Neural cell (in vitro differentiated cells): Measurements from ENCODE around the gene LTB4R2. TPM values are rescaled to one million over a fixed set of nuclear protein-coding genes. Genes with fewer than 3 reads are reported as not detected.

Source experiments
- H2AFZ ChIP-seq: fragments of 200-600, 300-800 bp; sonication (generic), shearing (Covaris generic); 2 replicates; pipeline ENCODE4 v1.6.0; 2014; ENCODE audit warnings: low read depth, mild to moderate bottlenecking, antibody characterized with exemption, low read length, moderate library complexity
- H3F3A ChIP-seq: fragments of 200-600 bp; shearing (Covaris generic); 2 replicates; pipeline ENCODE4 v1.6.1; 2016; ENCODE audit warnings: mild to moderate bottlenecking, moderate library complexity, mixed read lengths, antibody characterized with exemption, low read length; ENCODE audit not compliant: insufficient read depth, poor library complexity, severe bottlenecking
- H3K27ac ChIP-seq: fragments of 200-600, 300-800 bp; sonication (generic), shearing (Covaris generic); 2 replicates; pipeline ENCODE4 v1.5.1; 2014; ENCODE audit warnings: mild to moderate bottlenecking, low read length, moderate library complexity
- H3K27me3 ChIP-seq: fragments of 300-800, 200-600 bp; sonication (generic), shearing (Covaris generic); 2 replicates; pipeline ENCODE4 v1.6.0; 2014; ENCODE audit warnings: mild to moderate bottlenecking, low read depth, low read length, moderate library complexity; ENCODE audit not compliant: insufficient read depth
- H3K36me3 ChIP-seq: fragments of 300-800, 200-600 bp; sonication (generic), shearing (Covaris generic); 2 replicates; pipeline ENCODE4 v1.5.1; 2014; ENCODE audit warnings: mild to moderate bottlenecking, antibody characterized with exemption, low read length, moderate library complexity; ENCODE audit not compliant: insufficient read depth
- H3K4me2 ChIP-seq: fragments of 300-800, 200-600 bp; sonication (generic), shearing (Covaris generic); 2 replicates; pipeline ENCODE4 v1.6.0; 2014; ENCODE audit warnings: mild to moderate bottlenecking, low read length
- H3K4me3 ChIP-seq: fragments of 300-800, 200-600 bp; sonication (generic), shearing (Covaris generic); 2 replicates; pipeline ENCODE4 v1.5.1; 2014; ENCODE audit warnings: mild to moderate bottlenecking, low read length, moderate library complexity
- H3K79me2 ChIP-seq: fragments of 200-600 bp; shearing (Covaris generic); replicated peaks from 2 replicates; pipeline ENCODE4 v1.6.0; 2014; ENCODE audit warnings: mild to moderate bottlenecking, low read length, moderate library complexity; ENCODE audit not compliant: insufficient read depth
- H3K9ac ChIP-seq: fragments of 300-800, 200-600 bp; sonication (generic), shearing (Covaris generic); 2 replicates; pipeline ENCODE4 v1.6.1; 2016; ENCODE audit warnings: mild to moderate bottlenecking, low read length, mixed read lengths
- H3K9me2 ChIP-seq: fragments of 200-600 bp; shearing (Covaris generic); 2 replicates; pipeline ENCODE4 v1.6.1; 2016; ENCODE audit warnings: mild to moderate bottlenecking, low read length, mixed read lengths; ENCODE audit not compliant: insufficient read depth
- H3K9me3 ChIP-seq: fragments of 200-600, 300-800 bp; sonication (generic), shearing (Covaris generic); 2 replicates; pipeline ENCODE4 v1.6.1; 2016; ENCODE audit warnings: mild to moderate bottlenecking, mixed run types, low read length, moderate library complexity, mixed read lengths
- H4K20me1 ChIP-seq: fragments of 200-600 bp; shearing (Covaris generic); 2 replicates; pipeline ENCODE4 v1.6.1; 2016; ENCODE audit warnings: mild to moderate bottlenecking, mixed run types; ENCODE audit not compliant: insufficient read depth
- CTCF ChIP-seq: fragments of 450-650 bp; IDR thresholded peaks from 2 replicates; pipeline ENCODE4 v1.5.1; 2014; ENCODE audit warnings: antibody characterized with exemption, mild to moderate bottlenecking, moderate library complexity; ENCODE audit not compliant: poor library complexity, severe bottlenecking
- EP300 ChIP-seq: fragments of 450-650 bp; conservative IDR thresholded peaks from 2 replicates; pipeline ENCODE4 v1.6.1; 2014; ENCODE audit warnings: antibody characterized with exemption, mild to moderate bottlenecking, moderate library complexity; ENCODE audit not compliant: poor library complexity, severe bottlenecking
- EZH2 ChIP-seq: fragments of 200-600, 300-800 bp; shearing (Covaris generic), sonication (generic); IDR thresholded peaks from 2 replicates; pipeline ENCODE4 v1.6.1; 2014; ENCODE audit warnings: antibody characterized with exemption, low read length, borderline replicate concordance, mild to moderate bottlenecking; ENCODE audit not compliant: insufficient read depth, poor library complexity, severe bottlenecking
- MXI1 ChIP-seq: fragments of 450-650 bp; conservative IDR thresholded peaks from 2 replicates; pipeline ENCODE4 v1.6.1; 2014; ENCODE audit warnings: antibody characterized with exemption, mild to moderate bottlenecking; ENCODE audit not compliant: poor library complexity, severe bottlenecking
- POLR2AphosphoS5 ChIP-seq: IDR thresholded peaks from 2 replicates; pipeline ENCODE4 v1.6.1; 2012
- RAD21 ChIP-seq: fragments of 450-650 bp; conservative IDR thresholded peaks from 2 replicates; pipeline ENCODE4 v1.6.1; 2014; ENCODE audit warnings: antibody characterized with exemption, mild to moderate bottlenecking, moderate library complexity
- REST ChIP-seq: IDR thresholded peaks from 2 replicates; pipeline ENCODE4 v1.6.1; 2012; ENCODE audit warnings: borderline replicate concordance
- SMC3 ChIP-seq: fragments of 450-650 bp; conservative IDR thresholded peaks from 2 replicates; pipeline ENCODE4 v1.6.1; 2014; ENCODE audit warnings: antibody characterized with exemption, mild to moderate bottlenecking, moderate library complexity; ENCODE audit not compliant: poor library complexity
- TAF1 ChIP-seq: IDR thresholded peaks from 2 replicates; pipeline ENCODE4 v1.6.1; 2012; ENCODE audit warnings: low read depth
- polyA plus RNA-seq: library from polyadenylated mRNA; depleted of rRNA; stranded (reverse); fragments of >200 nt; gene quantifications from 2 replicates; pipeline ENCODE4 v1.2.3, GENCODE V29; 2014

Gene LTB4R2
- polyA plus RNA-seq, 1 donor from 2014 or later: 5.0 TPM

GRCh38 chr14:24335461-24336171, 25.7 kb downstream of the LTB4R2 start:
- H3K9me3 ChIP-seq: no peaks in the 10 kb centered on the region
- no peak overlapping the region for H3K4me2 ChIP-seq
- no peak overlapping the region for H3K27ac ChIP-seq
- H3F3A ChIP-seq: no peaks in the 10 kb centered on the region
- H3K4me3 ChIP-seq: no peak overlapping the region
- TF ChIP-seq EZH2 (no peak), MXI1 (no peak), POLR2AphosphoS5 (no peak), TAF1 (no peak), RAD21 (no peak), CTCF (no peak), REST (no peak), SMC3 (no peak), EP300 (no peak)
- H3K27me3 ChIP-seq: peaks cover 98% of the 10 kb centered on the region
- H4K20me1 ChIP-seq: no peaks in the 10 kb centered on the region
- no peak overlapping the region for H2AFZ ChIP-seq
- H3K9me2 ChIP-seq: no peaks in the 10 kb centered on the region
- H3K36me3 ChIP-seq: no peaks in the 10 kb centered on the region
- H3K9ac ChIP-seq: no peak overlapping the region
- H3K79me2 ChIP-seq: no peaks in the 10 kb centered on the region

- Histone ChIP-seq H3K9me3 (no peaks in the 10 kb centered on the region), H2AFZ (no peak overlapping the region), H3F3A (no peaks in the 10 kb centered on the region), H3K79me2 (no peaks in the 10 kb centered on the region), H3K9me2 (no peaks in the 10 kb centered on the region), H3K36me3 (no peaks in the 10 kb centered on the region), H3K27me3 (peaks cover 95% of the 10 kb centered on the region), H4K20me1 (no peaks in the 10 kb centered on the region), H3K4me2 (no peak overlapping the region), H3K27ac (no peak overlapping the region), H3K4me3 (no peak overlapping the region), H3K9ac (no peak overlapping the region)
- no peak for TF ChIP-seq MXI1
- no peak for TF ChIP-seq EZH2
- no peak for TF ChIP-seq SMC3
- TF ChIP-seq CTCF: no peak
- no peak for TF ChIP-seq REST
- TF ChIP-seq EP300: no peak
- TF ChIP-seq RAD21: no peak
- TF ChIP-seq POLR2AphosphoS5: no peak
Observed at GRCh38 chr14:24337144-24337823, 27.3 kb downstream of the LTB4R2 start.
